ENCODE results near the gene DBX1. TPM values are rescaled to one million over a fixed set of nuclear protein-coding genes. Genes with fewer than 3 reads are reported as not detected.

DBX1 gene
- total RNA-seq, 2 experiments from 2014 or later, result not detected

- H3K4me3 ChIP-seq (ENCODE audit: low read depth, low read length, poor library complexity, severe bottlenecking), result no peak overlapping the region
These were observed 3.2 kb downstream of the DBX1 start for GRCh38 chr11:20156876-20157613.

DNA sequence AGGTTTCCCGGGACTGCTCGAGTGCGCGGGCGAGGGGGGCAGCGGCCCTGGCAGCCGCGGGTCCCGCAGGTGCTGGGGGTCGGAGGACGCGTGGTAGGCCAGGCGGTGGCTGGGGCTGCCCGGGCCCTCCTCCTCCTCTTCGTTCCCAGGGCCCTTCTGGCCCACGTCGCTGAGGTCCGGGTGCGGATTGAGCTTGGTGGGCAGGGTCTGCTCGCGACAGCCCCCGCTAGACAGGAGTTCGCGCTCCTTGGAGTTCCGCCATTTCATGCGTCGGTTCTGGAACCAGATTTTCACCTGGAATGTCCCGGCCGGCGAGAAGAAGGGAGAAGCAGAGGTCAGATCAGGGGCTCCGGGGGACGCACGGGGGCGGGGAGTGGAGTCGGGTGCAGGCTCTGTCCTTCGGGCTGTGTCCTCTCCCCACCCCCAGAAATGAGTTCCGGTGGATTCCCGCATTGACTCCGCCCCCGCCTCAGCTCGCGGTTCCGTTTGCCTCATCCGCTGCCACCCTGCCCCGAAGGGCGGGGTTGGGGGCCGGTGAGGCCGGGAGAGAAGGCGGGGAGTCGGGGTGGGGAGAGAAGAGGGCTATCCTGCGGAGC is 3.9 kb downstream of the DBX1 start:
- Histone ChIP-seq H3K79me2 (ENCODE audit: insufficient read depth, low read depth, low read length) (no peaks in the 10 kb centered on the region), H3K27ac (ENCODE audit: low read depth, low read length, poor library complexity, severe bottlenecking) (no peak overlapping the region), H3K4me3 (ENCODE audit: low read depth, low read length, poor library complexity, severe bottlenecking) (no peak overlapping the region), H3K9me2 (ENCODE audit: insufficient read depth, low read length) (no peaks in the 10 kb centered on the region), H3K9me3 (ENCODE audit: low read length) (no peaks in the 10 kb centered on the region), H4K20me1 (ENCODE audit: insufficient read depth, low read length) (no peaks in the 10 kb centered on the region), H3K36me3 (ENCODE audit: insufficient read depth, low read length) (no peaks in the 10 kb centered on the region), H3K4me2 (ENCODE audit: low read length) (no peak overlapping the region), H3K4me1 (ENCODE audit: insufficient read depth, low read length, poor library complexity, severe bottlenecking) (no peaks in the 10 kb centered on the region), H2AFZ (ENCODE audit: low read length) (no peak overlapping the region)
- ChIA-PET POLR2A (no interaction called here), CTCF (ENCODE audit: unreplicated experiment) (no interaction called here)
- intact Hi-C loops (cut with micrococcal nuclease; ENCODE audit: unreplicated experiment), result no loop called here
- BruUV-seq (replicated peaks), result no TSS peak
- DNase-seq (ENCODE audit: low spot score), result no peak
- no peak for TF ChIP-seq EZH2phosphoT487 (IDR thresholded peaks at IDR 0.05; ENCODE audit: borderline replicate concordance, low read depth, low read length)
- TF ChIP-seq, protein P1, sequence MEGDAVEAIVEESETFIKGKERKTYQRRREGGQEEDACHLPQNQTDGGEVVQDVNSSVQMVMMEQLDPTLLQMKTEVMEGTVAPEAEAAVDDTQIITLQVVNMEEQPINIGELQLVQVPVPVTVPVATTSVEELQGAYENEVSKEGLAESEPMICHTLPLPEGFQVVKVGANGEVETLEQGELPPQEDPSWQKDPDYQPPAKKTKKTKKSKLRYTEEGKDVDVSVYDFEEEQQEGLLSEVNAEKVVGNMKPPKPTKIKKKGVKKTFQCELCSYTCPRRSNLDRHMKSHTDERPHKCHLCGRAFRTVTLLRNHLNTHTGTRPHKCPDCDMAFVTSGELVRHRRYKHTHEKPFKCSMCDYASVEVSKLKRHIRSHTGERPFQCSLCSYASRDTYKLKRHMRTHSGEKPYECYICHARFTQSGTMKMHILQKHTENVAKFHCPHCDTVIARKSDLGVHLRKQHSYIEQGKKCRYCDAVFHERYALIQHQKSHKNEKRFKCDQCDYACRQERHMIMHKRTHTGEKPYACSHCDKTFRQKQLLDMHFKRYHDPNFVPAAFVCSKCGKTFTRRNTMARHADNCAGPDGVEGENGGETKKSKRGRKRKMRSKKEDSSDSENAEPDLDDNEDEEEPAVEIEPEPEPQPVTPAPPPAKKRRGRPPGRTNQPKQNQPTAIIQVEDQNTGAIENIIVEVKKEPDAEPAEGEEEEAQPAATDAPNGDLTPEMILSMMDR (conservative IDR thresholded peaks at IDR 0.05; ENCODE audit: low read length), result no peak

More at GRCh38 chr11:20156876-20157613, 3.2 kb downstream of the DBX1 start:
- ChIA-PET POLR2A (interaction anchor here (0.7 kb wide), 1 partner anchor 10 kb away, joined by 3 read pairs; no protein-coding TSS in a partner anchor), CTCF (ENCODE audit: unreplicated experiment) (no interaction called here)
- Histone ChIP-seq H3K79me2 (ENCODE audit: insufficient read depth, low read depth, low read length) (no peaks in the 10 kb centered on the region), H3K4me1 (ENCODE audit: insufficient read depth, low read length, poor library complexity, severe bottlenecking) (no peaks in the 10 kb centered on the region), H2AFZ (ENCODE audit: low read length) (no peak overlapping the region), H3K36me3 (ENCODE audit: insufficient read depth, low read length) (no peaks in the 10 kb centered on the region), H3K9me3 (ENCODE audit: low read length) (no peaks in the 10 kb centered on the region), H3K9me2 (ENCODE audit: insufficient read depth, low read length) (no peaks in the 10 kb centered on the region), H3K4me2 (ENCODE audit: low read length) (no peak overlapping the region), H4K20me1 (ENCODE audit: insufficient read depth, low read length) (no peaks in the 10 kb centered on the region), H3K27ac (ENCODE audit: low read depth, low read length, poor library complexity, severe bottlenecking) (no peak overlapping the region)
- DNase-seq (ENCODE audit: low spot score), result no peak
- no peak for TF ChIP-seq EZH2phosphoT487 (IDR thresholded peaks at IDR 0.05; ENCODE audit: borderline replicate concordance, low read depth, low read length)
- TF ChIP-seq, protein P1 (conservative IDR thresholded peaks at IDR 0.05; ENCODE audit: low read length), result no peak
- BruUV-seq (replicated peaks), result no TSS peak
- intact Hi-C loops (cut with micrococcal nuclease; ENCODE audit: unreplicated experiment), result no loop called here
